Epithelial cell of proximal tubule (primary cell): ENCODE measurements around the gene ULK4. TPM values are rescaled to one million over a fixed set of nuclear protein-coding genes. Genes with fewer than 3 reads are reported as not detected.
"Not testable (repeated sequence)": the region's sequence is repeated elsewhere in the genome, so short reads cannot be mapped to it uniquely, and the experiment has no call there.

Experiments
- DNase-seq: peaks from one replicate; pipeline ENCODE4 v3.0.0-alpha.2; 2011; ENCODE audit warnings: low read depth
- H3K4me3 ChIP-seq: 2 replicates; pipeline ENCODE4 v1.5.1; 2011; ENCODE audit warnings: low read depth, mild to moderate bottlenecking, low read length
- CTCF ChIP-seq: conservative IDR thresholded peaks from 2 replicates; pipeline ENCODE4 v1.5.1; 2012; ENCODE audit warnings: low read depth, mild to moderate bottlenecking, low read length
- total RNA-seq: library from RNA; depleted of rRNA; stranded (reverse); fragments of >200 nt; gene quantifications from 2 replicates; pipeline ENCODE4 v1.2.3, GENCODE V29; 2015

The ULK4 gene
- total RNA-seq, 1 donor from 2014 or later: 2.2 TPM

GRCh38 chr3:41575724-41576123, 386.2 kb downstream of the ULK4 start:
- H3K4me3 ChIP-seq: no peak overlapping the region
- DNase-seq: no peak
- no peak for TF ChIP-seq CTCF

- DNase-seq: no peak
- H3K4me3 ChIP-seq: no peak overlapping the region
- TF ChIP-seq CTCF: peak; percentile 39
Observed at GRCh38 chr3:41574900-41575299, 387.0 kb downstream of the ULK4 start.

GRCh38 chr3:41573591-41573990, 388.3 kb downstream of the ULK4 start:
- H3K4me3 ChIP-seq: no peak overlapping the region
- no peak for DNase-seq
- no peak for TF ChIP-seq CTCF

GRCh38 chr3:41572092-41572491, 389.8 kb downstream of the ULK4 start:
- TF ChIP-seq CTCF: no peak
- H3K4me3 ChIP-seq: no peak overlapping the region
- no peak for DNase-seq

- no peak for DNase-seq
- TF ChIP-seq CTCF: no peak
- H3K4me3 ChIP-seq: no peak overlapping the region
Observed at GRCh38 chr3:41569632-41570305, 392.1 kb downstream of the ULK4 start.

- DNase-seq: no peak
- no peak for TF ChIP-seq CTCF
- H3K4me3 ChIP-seq: no peak overlapping the region
Observed at GRCh38 chr3:41565948-41566514, 395.9 kb downstream of the ULK4 start.

- no peak overlapping the region for H3K4me3 ChIP-seq
- no peak for DNase-seq
- no peak for TF ChIP-seq CTCF
Observed at GRCh38 chr3:41565003-41565402, 396.9 kb downstream of the ULK4 start.

GRCh38 chr3:41556245-41556644, 405.7 kb downstream of the ULK4 start:
- H3K4me3 ChIP-seq, DNase-seq: not testable (repeated sequence)
